ENCODE data around the gene IL31. TPM values are rescaled to one million over a fixed set of nuclear protein-coding genes. Genes with fewer than 3 reads are reported as not detected.

The IL31 gene
- total RNA-seq, 2 donors from 2014 or later = not detected

GRCh38 chr12:122200541-122201175, 26.6 kb upstream of the IL31 start:
- no peak for TF ChIP-seq POLR2A (IDR thresholded peaks at IDR 0.05)
- no peak for TF ChIP-seq CTCF (IDR thresholded peaks at IDR 0.05)
- TF ChIP-seq POLR2AphosphoS5 (IDR thresholded peaks at IDR 0.05) = no peak
- no peak overlapping the region for H3K4me3 ChIP-seq
- H3K4me1 ChIP-seq (replicated peaks) = no peaks in the 10 kb centered on the region
- intact Hi-C loops (cut with DNase I) = no loop called here
- DNase-seq (ENCODE audit: low spot score) = no peak
- no peaks in the 10 kb centered on the region for H3K36me3 ChIP-seq
- 74% methylated on average over 24 of the region's 24 CpGs for WGBS
- no peak overlapping the region for H3K27ac ChIP-seq
- no peaks in the 10 kb centered on the region for H3K27me3 ChIP-seq (replicated peaks; ENCODE audit: insufficient read depth)
- no peaks in the 10 kb centered on the region for H3K9me3 ChIP-seq

- no peaks in the 10 kb centered on the region for H3K36me3 ChIP-seq
- H3K9me3 ChIP-seq = no peaks in the 10 kb centered on the region
- TF ChIP-seq POLR2A (IDR thresholded peaks at IDR 0.05) (no peak), CTCF (IDR thresholded peaks at IDR 0.05) (no peak), POLR2AphosphoS5 (IDR thresholded peaks at IDR 0.05) (no peak)
- WGBS = 94% methylated on average over 29 of the region's 29 CpGs
- no peak overlapping the region for H3K4me3 ChIP-seq
- no peak overlapping the region for H3K27ac ChIP-seq
- intact Hi-C loops (cut with DNase I) = no loop called here
- H3K27me3 ChIP-seq (replicated peaks; ENCODE audit: insufficient read depth) = no peaks in the 10 kb centered on the region
- DNase-seq (ENCODE audit: low spot score) = no peak
- no peaks in the 10 kb centered on the region for H3K4me1 ChIP-seq (replicated peaks)
Measured at GRCh38 chr12:122199484-122200355, 25.7 kb upstream of the IL31 start.

- intact Hi-C loops (cut with DNase I) = no loop called here
- WGBS = 70% methylated on average over 1 of the region's 1 CpG
Measured at GRCh38 chr12:122197612-122197966, 23.6 kb upstream of the IL31 start.

GRCh38 chr12:122195405-122195804, 21.4 kb upstream of the IL31 start:
- no peak for TF ChIP-seq CTCF (IDR thresholded peaks at IDR 0.05)
- 92% methylated on average over 4 of the region's 4 CpGs for WGBS
- Histone ChIP-seq H3K36me3 (no peaks in the 10 kb centered on the region), H3K9me3 (no peaks in the 10 kb centered on the region), H3K4me1 (replicated peaks) (no peaks in the 10 kb centered on the region), H3K27me3 (replicated peaks; ENCODE audit: insufficient read depth) (no peaks in the 10 kb centered on the region), H3K27ac (no peak overlapping the region), H3K4me3 (no peak overlapping the region)
- DNase-seq (ENCODE audit: low spot score) = no peak
- intact Hi-C loops (cut with DNase I) = no loop called here

More at GRCh38 chr12:122197612-122197966, 23.6 kb upstream of the IL31 start:
- H3K27ac ChIP-seq = no peak overlapping the region
- H3K27me3 ChIP-seq (replicated peaks; ENCODE audit: insufficient read depth) = no peaks in the 10 kb centered on the region
- H3K4me3 ChIP-seq = no peak overlapping the region
- no peak for DNase-seq (ENCODE audit: low spot score)
- H3K4me1 ChIP-seq (replicated peaks) = no peaks in the 10 kb centered on the region
- H3K36me3 ChIP-seq = no peaks in the 10 kb centered on the region
- TF ChIP-seq POLR2A (IDR thresholded peaks at IDR 0.05) (no peak), POLR2AphosphoS5 (IDR thresholded peaks at IDR 0.05) (no peak), CTCF (IDR thresholded peaks at IDR 0.05) (no peak)
- no peaks in the 10 kb centered on the region for H3K9me3 ChIP-seq

All from prostate gland (tissue), 2 donors.